HG02642 (cell line): ENCODE data around the gene NEAT1.

Experiments used
- ATAC-seq: cut with Tn5 transposase; IDR thresholded peaks from one replicate; pipeline ENCODE4 v1.9.1; 2021; ENCODE audit warnings: mild to moderate bottlenecking; ENCODE audit not compliant: unreplicated experiment, poor library complexity

NEAT1 gene

GRCh38 chr11:65422633-65423515 lies at the start of gene NEAT1:
TSS of gene NEAT1 (plus strand) at chr11:65422798.
- ATAC-seq, result peak; percentile 19

DNA sequence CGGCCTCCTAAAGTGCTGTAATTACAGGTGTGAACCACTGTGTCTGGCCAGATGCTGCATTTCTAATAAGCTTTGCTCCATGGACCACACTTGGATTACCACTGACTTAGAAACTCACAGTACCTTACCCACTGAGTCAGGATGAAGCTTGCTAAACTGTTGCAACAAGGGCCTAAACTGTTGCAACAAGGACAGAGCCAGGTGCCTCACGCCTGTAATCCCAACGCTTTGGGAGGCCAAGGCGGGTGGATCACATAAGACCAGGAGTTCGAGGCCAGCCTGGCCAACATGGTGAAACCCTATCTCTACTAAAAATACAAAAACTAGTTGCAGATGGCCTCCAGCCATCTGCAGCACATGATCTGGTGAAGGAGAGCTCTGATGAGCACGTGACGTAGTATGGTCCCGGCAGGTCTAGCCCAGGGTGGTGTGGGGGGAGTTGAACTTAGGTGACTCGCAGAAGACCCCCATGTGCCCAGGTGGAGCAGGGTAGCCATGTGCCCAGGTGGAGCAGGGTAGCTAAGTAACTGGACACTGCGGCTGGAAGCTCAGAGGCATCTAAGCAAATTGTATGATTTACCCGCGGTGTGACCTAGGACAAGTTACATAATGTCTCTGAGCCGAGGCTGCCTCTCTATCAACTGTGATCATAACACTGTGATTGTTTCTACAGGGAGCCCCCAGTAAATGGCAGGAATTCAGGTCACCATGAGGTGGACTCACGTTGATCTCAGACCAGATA lies 48.6 kb upstream of the NEAT1 start:
- no peak for ATAC-seq

DNA sequence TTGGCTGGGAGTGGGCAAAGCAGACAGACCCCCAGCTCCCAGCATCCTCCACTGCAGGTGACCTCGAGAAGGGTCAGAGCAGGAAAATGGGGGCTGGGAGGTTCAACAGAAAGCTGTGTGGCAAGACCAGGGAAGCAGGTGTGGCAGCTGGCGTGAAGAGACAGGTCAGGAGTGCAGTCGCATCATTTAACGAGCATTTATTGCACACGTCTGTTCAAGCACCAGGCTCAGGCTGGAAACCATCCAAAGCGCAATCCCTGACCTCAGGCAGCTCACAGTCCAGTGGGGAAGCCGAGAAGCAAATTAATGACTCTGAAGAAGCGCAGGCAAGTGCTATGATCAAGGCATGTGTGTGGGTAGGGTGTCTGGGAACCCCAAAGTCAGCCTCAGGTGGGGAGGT lies 47.6 kb upstream of the NEAT1 start:
- ATAC-seq, result no peak

- ATAC-seq, result no peak
These were observed 46.4 kb upstream of the NEAT1 start for GRCh38 chr11:65376138-65376713.

- ATAC-seq, result no peak
These were observed 45.6 kb upstream of the NEAT1 start for GRCh38 chr11:65377036-65377435.

DNA sequence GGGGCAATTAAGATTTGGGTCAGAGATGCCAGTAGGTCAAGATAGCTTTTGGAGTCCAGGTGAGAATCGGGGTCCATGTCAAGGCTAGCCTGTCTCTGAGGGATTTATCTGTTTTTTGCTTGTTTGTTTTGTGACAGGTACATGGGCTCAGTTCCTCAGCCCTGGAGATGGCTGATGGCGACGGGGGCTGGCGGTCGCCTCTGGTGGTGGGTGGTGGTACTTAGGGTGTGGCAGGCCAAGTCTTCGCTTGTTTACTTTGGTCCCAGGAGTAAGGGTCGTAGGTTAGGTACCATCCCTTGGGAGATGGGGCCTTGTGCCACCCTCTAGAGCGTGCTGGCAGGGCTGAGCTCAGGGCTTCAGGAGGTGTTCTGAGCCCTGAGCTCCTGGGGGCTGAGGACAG lies 44.8 kb upstream of the NEAT1 start:
- no peak for ATAC-seq

DNA sequence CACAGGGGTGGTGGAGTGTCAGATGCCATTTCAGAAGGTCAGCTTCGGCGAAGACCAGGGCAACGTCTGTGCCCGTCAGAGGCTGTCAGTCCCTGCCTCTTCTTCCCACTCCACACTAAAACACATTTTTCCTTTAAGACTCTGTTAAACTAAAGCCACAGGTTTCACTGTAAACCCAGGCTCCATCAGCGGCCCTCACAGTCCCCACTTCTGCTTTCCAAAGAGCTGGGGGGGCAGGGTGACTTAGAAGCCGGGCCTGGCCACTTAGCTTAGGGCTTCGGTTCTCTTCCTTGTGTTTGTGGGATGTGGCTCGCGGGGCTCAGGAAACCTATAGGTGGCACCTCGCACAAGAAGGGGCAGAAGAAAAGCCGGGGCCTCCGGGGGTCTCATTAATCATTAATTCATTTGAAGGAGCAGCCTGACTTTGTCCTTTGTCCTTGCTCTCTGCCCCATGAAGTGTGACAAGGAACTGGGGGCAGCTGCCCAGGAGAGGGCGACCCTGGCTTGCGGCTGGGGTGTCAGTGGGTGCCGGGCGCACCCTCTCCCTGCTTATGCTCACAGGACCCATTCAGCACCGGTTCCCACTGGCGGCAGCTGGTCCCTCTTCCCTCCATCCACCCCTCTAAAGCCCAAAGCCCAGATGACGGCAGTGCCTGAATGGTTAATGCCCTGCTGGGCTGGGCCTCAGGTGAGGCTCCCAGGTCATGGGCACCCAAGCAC lies 44.2 kb upstream of the NEAT1 start:
- no peak for ATAC-seq

- no peak for ATAC-seq
These were observed 43.5 kb upstream of the NEAT1 start for GRCh38 chr11:65378928-65379638.

DNA sequence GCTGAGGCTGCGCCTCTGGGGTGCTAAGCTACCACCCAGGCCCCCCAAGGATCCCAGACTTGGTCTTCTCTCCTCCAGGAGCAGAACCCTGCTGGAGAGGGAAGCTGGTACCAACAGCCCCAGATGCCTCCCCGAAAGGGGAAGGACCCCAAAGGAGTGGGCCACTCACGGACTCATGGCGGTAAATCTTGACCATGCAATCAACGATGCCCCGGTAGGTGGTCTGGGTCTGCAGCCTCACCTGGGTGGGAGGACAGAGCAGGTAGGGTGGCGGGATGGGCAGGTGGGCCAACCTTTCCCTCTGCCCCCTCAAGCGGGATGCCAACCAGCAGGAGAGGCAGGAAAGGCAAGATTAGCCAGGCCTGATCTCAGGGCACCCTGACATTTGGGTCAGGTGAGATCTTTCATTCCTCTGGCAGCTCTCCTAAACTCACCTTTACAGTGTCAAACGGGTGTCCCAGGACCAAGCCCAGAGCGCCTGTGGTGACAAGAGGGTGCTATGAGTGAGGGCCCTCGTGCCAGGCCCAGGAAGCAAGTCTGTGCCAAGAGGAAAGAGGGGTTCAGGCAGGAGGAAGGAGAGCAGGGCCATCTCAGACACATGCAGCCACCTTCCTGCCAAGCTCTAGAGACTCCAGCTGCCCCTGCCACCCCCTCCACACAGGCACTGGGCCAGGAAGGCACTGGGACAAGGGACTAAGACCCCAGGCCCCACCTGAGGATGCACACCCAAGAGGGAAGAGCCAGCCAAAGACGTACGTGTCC lies 42.7 kb upstream of the NEAT1 start:
- ATAC-seq, result no peak

DNA sequence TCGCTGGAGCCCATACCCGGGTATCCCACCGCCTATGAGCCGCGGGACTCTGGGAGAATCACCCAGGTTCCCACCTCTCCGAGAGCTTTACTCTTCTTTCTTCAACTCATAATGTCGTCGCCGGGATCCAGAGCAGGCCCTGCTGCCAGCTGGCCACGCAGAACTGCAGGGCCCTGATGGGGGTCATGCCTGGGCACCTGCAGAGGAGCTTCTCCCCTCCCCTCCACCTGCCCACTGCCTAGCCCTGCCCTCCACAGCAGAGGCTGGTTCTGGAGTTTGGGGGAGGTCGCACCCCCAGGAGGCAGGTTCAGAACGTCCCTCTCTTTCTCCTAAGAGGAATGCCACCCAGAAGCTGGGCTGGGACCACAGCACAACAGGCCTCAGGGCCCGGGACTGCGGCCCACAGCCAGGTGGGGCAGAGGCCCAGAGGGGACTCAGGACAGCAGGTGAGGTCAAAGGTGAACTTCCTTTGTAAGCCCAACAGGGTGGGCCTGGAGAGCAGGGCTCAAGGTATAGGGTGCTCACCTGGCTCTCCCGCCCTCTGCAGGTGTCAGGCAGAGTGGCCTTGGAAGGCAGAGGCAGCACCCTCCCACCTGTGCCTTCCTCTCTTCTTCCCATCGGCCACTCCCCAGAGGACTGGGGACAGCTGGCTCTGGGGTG lies 42.0 kb upstream of the NEAT1 start:
- no peak for ATAC-seq

DNA sequence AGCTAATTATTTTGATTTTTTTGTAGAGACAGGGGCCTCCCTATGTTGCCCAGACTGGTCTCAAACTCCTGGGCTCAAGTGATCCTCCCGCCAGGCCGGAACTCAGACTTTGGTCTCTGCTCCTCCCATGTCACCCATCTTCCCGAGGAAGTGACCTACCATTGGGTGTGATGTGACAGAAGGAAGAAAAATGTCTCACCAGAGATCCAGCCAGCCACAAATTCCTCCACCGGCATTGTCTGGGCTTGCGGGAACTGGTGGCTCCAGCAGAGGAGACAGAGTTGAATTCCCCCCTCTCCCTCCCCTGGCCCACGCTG lies 40.9 kb upstream of the NEAT1 start:
- peak; percentile 3 for ATAC-seq

- ATAC-seq, result peak; percentile 64
These were observed 40.4 kb upstream of the NEAT1 start, which contains the start of gene SLC25A45 for GRCh38 chr11:65382033-65382803. TSS of gene SLC25A45 (minus strand) at chr11:65382646. CDS start at chr11:65381951, 695 bp downstream.

- ATAC-seq, result no peak
These were observed 39.7 kb upstream of the NEAT1 start for GRCh38 chr11:65382804-65383368.

- ATAC-seq, result no peak
These were observed 38.8 kb upstream of the NEAT1 start for GRCh38 chr11:65383778-65384177.

DNA sequence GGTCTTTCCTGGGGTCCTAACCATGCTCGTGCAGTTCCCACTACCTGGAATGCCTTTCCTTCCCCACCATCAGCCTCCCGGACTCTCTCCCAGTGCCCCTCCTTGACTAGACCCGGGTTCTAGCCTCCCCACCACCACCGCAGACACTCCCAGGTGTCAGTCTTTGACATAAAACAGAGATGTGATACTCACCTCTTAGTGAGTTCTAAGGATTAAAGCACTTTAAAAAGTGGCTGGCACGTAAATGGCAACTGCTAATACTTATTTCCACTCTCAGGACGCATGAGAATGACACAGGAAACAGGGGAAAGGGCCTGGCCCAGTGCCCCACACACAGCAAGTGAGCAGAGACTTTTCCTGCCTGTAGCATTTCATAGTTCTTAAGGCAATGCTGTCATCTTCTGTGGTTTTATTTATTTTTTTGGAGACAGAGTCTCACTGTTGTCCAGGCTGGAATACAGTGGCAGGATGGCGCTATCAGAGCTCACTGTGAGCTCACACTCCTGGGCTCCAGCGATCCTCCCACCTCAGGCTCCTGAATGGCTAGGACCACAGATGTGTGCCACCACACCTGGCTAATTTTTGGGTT lies 38.2 kb upstream of the NEAT1 start:
- ATAC-seq, result no peak

DNA sequence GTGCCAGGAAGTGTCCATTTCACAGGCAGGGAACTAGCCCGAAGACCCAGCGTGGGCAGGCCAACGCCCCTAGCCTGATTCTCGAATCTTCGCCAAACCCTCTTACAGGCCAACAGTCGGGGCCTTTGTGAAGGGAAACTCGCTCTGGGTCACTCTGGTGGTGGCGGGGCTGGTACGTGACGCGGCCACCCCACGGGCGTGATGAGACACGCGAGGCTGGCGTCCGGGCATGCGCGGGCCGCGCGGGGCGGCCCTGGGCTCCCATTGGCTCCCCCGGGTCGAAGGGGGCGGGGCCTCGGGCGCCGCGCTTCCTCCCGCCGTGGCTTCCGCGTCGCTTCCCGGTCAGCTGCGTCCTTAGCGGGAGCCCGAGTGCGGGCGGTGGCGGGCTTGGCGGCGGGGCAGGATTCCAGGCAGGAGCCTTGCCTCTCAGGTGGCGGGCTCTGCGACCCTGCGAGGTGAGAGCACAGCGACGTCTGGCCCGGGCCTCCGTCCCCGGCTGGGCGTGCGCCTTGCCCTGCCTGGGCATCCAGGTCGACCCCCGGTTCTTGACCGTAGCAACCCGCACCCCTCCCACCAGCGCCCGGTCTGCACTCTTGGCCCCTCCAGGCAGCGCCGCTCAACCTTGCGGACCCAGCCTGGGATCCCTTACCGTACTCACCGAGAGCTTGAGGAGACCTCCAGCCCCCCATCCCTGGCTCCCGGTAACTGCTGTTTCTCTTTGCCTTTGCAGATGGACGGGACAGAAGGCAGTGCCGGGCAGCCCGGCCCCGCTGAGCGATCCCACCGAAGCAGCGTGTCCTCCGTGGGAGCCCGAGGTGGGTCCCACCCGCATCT lies 36.1 kb upstream of the NEAT1 start, which contains the start of gene FRMD8:
Gene FRMD8 (plus strand): TSS at position 331 of the 834 bp plus-strand sequence. CDS start 400 bp downstream, at position 731.
- peak; percentile 50 for ATAC-seq
